Lung microvascular endothelial cell (primary cell): Measurements from ENCODE around the gene CSTB. TPM values are rescaled to one million over a fixed set of nuclear protein-coding genes. Genes with fewer than 3 reads are reported as not detected.
"Not testable (repeated sequence)": the region's sequence is repeated elsewhere in the genome, so short reads cannot be mapped to it uniquely, and the experiment has no call there.

Experiments used
- DNase-seq, 2 donors: peaks; one replicate each; pipeline versions ENCODE4 v3.0.0 to v3.0.0-alpha.2; 2010; ENCODE audit warnings: low read depth in 2 of 2
- total RNA-seq: library from RNA; depleted of rRNA; stranded (reverse); fragments of >200 nt; gene quantifications from 2 replicates; pipeline ENCODE4 v1.2.1, GENCODE V29; 2014

The CSTB gene, protein sequence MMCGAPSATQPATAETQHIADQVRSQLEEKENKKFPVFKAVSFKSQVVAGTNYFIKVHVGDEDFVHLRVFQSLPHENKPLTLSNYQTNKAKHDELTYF
- 13.1 and 23.0 TPM in 2 replicates for total RNA-seq

DNA sequence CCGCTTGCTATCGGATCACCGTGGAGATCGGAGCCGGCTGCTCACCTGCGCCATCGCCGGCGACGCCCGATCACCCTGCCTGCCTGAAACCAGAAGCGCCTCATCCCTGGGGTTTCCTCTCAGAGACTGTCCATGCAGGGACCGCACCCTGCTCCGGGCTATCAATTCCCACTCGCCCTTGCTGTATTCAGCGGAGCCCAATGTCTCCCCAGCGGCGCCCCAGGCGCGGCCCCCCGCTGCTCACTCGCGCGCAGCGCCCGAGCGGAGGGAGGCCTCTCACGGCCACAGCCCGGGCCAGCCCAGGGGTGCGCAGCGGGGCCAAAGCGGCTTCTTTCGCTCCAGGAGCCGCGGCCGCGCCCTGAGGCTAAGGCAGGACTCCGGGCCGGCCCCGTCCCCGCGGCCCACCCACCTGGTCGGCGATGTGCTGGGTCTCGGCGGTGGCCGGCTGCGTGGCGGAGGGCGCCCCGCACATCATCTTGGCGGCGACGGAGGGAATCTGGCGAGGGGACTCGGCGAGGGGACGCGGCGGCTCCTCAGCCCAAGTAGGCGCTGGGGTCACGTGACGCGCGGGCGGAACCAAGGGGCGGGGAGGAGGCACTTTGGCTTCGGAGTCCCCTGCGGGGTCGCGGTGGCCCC is at the start of gene CSTB:
Gene CSTB, minus strand, starts transcription at position 514 of the 636 bp plus-strand sequence. Its CDS starts 39 bp downstream, at position 475.
- peak; percentile 73 to 75 for DNase-seq

DNA sequence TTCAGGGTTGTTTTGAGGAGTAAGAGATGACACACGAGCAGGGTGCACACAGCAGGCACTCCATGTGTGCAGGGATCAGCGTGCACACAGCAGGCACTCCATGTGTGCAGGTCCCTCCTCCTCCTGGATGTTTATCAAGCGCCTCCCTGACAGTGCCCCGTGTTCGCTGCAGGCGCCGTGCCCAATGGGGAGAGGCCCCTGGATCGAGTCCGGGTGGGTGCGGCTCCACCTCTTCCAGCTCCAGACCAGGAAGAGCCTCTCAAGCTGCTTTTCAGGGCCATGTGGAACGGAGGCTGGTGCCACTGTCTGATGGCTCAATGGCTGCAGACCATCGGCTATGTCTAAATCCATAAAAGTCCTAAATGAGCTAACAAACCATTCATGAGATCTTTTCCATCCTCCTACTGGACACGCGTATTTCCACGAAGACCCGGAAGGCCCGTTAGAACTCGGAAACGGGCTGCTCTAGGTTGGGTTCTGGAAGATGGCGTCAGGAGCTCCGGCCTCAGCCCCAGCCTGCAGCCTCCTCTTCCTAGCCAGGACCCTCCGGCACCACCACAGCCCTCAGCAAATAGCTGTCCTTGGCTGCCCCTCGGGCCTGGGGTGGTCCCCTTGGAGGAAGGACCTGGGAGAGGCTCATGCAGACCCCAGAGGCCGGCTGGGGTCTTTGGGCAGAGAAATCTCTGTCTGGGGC is 49.3 kb upstream of the CSTB start:
- no peak for DNase-seq

DNA sequence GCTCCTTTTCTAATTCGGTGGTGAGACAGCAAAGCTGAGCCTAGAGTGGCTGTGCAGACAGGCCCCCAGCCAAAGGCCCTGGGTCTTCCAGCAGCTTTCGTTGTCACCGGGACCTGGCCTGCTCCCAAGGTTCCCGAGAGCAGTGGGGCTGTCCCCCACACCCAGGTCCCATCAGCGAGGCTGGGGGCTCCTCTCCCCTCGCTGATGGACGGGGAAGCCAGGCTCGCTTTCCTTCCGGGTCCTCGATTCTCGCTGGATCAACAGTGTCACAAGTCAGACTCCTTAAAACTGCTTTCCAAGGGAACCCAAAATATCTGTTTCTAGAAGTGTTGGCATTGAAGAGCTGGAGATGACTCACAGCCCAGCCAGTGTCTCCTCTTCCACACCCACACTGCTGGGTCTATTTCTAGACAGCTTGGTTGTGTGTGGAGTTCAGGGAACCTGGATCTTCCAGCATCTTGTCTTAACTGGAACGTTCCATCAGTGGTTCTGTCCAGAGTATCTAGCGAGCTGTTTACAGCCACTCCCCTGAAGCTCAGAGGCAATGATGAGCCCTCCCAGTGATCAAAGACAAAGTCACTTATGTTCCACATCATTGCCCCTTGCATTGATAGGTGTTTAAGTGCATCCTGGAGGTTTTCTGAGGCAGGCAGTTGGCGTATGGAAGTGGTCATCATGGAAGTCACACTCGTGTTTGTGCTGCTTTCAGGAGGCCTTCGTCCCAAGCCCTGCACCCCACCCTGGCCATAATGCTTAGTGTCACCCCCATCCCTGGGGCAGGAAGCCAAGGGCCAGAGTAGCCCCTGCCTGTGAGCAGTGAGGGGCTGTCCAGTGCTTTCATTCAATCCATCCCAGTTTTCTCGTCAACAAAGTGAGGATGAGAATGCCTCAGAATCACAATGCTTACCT is 48.5 kb upstream of the CSTB start:
- no peak for DNase-seq

DNA sequence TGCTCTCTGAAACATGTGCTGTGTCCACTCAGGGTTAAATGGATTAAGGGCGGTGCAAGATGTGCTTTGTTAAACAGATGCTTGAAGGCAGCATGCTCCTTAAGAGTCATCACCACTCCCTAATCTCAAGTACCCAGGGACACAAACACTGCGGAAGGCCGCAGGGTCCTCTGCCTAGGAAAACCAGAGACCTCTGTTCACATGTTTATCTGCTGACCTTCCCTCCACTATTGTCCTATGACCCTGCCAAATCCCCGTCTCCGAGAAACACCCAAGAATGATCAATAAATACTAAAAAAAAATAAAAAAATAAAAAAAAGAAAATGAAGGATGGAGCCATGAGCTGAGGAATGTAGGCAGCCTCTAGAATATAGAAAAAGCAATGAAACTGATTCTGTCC is 46.6 kb upstream of the CSTB start:
- DNase-seq: not testable (repeated sequence)

DNA sequence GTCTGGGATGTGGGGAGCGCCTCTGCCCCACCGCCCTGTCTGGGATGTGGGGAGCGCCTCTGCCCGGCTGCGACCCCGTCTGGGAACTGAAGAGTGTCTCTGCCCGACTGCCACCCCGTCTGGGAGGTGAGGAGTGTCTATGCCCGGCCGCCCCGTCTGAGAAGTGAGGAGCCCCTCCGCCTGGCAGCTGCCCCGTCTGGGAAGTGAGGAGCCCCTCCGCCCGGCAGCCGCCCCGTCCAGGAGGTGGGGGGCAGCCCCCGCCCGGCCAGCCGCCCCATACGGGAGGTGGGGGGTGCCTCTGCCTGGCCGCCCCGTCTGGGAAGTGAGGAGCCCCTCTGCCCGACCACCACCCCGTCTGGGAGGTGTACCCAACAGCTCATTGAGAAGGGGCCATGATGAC is 46.1 kb upstream of the CSTB start:
- not testable (repeated sequence) for DNase-seq

DNA sequence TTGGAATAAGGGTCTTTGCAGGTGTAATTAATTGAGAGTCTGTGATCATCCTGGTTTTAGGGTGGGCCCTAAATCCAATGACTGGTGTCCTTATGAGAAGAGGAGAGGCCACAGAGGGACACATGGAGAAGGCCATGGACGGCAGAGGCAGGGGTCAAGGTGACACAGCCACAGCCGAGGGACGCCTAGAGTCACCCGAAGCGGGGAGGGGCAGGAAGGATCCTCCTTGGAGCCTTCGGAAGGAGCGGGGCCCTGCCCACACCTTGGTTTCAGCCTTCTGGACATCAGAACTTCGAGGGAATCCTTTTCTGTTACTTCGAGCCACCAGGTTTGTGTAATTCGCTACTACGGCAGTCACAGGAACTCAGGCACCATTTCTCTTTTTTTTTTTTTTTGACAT is 44.4 kb upstream of the CSTB start:
- no peak for DNase-seq

DNA sequence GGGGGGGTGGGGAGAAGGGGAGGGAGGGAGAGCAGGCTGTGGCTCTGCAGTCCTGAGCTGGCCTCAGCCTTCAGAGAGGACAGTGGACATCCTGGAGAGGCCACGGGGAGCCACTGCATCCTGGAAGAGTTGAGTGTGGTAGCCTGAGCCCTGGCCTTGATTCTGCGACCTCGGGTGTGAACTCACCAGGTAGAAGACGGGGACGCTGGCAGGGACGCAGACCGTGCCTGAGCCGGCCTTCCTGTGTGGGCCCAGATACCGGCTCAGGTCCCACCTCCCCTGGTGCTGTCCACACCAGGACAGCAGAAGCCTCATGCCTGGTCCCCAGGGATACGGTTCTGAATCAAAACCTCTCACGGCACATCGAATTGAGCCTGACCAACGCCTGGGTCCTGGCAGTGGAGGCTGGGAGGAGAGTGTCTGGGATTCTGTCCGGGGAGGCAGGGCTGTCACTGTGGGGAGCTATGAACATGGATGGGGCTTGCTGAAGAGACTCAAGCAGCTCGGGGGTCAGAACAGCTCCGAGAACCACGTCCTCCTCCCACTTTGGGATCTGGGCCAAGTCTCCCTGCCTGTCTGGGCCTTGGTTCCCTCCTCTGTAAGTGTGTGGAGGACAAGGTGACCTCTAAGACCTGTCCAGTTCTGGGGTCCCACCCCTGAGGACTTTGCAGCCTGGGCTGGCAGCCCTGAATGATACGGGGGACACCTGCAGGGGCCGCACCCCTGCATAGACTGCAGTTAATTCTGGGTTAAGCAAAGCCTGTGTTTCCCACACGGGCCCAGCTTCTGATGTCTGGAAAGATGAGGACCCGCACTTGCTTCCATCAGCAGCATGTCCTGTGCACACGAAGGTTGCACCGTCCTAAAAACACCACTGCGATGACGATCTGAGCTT is 43.6 kb upstream of the CSTB start:
- DNase-seq: no peak

DNA sequence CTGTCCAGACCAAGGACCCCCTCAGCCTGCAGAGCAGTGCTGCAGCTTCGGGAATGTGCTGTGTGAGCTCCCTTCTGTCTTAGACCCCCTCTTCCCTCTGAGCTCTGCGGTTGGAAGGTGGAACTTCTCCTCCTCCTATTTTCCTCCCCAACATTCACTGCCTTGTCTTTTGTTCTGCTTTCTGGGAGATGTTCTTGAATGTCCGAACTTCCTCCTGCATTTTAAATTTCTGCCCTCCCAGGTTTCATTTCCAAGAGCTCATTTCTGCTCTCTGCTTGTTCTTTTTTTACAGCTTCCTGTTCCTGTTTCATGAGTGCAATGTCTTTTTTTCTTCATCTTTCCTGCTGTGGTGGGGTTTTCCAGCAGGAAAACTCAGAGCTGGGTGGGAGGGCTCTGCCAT is 42.6 kb upstream of the CSTB start:
- no peak for DNase-seq

DNA sequence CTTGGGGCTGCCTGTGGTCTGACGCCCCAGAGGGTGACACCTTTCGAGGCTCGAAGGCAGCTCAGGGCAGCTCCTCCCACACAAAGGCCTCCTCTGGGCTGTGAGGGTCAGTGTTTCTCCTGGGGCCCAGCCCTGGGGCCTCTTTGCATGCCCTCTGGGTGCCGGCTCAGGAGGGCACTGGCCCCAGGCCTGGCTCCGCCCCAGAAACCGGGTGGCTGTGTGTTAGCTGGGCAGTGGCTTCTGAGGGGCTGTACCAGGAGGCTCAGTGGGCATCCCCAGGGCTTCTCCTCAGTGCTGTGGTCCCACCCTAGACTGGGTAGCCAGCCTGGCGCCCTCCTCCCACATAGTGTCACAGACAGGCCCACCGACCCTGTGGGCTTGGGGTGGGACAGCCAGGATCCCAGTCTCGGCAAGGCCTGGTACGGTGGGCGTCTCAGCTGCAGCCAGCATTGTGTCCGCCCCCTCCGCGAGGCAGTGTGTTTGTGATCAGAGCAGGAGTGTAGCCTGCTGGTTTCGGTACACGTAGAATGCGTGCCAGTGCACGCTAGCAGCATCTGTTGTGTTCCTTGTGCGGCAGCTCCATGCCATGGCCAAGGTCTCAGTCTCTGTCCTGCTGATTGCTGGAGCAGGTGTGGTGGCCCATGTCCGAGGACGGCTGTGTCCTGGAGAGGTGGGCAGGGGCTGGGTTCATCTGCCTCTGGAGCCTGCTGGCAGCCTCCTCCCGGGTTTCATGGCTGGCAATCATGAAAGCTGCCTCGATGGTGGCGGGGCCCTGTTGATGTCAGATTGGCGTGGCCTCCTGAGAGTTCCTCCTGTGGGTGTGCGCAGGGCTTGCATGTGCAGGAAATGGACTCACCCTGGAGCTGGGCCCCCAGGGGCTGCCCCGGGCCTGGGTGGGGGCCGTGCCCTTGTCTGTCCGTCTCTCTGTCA is 41.3 kb upstream of the CSTB start:
- no peak for DNase-seq

DNA sequence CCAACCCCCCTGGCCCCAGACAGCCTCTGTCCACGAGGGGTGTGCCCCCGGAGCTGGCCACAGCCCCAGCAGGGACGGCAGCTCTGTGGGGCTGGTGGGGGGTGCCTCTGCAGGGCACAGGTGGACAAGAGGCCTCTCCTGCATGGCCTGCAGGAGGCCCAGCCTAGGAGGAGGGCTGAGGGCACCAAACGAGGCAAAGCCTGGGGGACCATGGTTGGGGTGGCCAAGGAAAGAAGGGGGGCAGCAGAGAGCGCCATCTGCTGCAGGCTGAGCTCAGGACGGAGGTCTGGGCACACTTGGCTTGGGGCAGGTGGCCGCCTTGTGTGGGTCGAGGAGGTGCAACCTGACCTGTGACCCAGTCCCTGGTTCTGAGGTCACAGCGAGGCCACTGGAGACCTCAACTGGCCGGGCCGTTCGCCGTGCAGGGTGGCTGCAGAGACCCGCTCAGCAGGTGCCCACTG is 40.5 kb upstream of the CSTB start:
- DNase-seq: no peak

DNA sequence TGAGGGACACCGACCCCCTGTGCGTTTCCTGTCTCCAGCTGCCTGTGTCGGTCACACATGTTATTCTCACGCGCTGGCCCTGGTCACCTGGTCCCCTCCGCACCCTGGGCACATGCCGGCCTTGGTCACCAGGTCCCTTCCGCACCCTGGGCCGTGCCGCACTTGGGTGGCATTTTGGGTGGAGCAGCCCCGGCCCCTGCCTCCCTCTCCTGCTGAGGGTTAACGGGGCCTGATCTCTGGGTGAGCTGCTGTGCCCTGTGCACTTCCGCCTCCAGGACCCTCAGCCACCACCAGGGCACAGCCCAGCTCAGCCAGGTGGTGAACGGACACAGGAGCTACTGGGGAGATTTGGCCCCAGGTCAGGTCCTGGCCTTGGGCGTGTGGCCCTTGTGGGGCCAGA is 39.9 kb upstream of the CSTB start:
- DNase-seq: no peak

DNA sequence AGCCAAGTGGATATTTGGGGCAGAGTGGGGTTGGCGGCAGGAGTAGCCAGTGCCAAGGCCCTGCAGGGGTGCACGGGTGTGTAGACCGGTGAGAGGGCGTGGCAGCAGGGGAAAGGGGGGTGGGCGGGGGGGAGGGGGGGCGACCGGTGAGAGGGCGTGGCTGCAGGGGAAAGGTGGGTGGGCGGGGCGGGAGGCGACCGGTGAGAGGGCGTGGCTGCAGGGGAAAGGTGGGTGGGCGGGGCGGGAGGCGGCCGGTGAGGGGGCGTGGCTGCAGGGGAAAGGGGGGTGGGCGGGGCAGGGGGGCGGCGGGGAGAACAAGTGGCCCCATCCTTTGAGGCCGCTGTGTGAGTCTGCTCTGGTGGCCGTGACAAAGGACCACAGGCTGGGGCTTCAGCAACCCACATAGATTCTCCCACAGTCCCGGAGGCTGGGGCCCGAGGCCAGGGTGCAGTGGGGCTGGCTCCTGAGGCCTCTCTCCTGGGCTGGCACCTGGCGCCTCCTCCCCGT is 39.1 kb upstream of the CSTB start:
- DNase-seq: no peak

DNA sequence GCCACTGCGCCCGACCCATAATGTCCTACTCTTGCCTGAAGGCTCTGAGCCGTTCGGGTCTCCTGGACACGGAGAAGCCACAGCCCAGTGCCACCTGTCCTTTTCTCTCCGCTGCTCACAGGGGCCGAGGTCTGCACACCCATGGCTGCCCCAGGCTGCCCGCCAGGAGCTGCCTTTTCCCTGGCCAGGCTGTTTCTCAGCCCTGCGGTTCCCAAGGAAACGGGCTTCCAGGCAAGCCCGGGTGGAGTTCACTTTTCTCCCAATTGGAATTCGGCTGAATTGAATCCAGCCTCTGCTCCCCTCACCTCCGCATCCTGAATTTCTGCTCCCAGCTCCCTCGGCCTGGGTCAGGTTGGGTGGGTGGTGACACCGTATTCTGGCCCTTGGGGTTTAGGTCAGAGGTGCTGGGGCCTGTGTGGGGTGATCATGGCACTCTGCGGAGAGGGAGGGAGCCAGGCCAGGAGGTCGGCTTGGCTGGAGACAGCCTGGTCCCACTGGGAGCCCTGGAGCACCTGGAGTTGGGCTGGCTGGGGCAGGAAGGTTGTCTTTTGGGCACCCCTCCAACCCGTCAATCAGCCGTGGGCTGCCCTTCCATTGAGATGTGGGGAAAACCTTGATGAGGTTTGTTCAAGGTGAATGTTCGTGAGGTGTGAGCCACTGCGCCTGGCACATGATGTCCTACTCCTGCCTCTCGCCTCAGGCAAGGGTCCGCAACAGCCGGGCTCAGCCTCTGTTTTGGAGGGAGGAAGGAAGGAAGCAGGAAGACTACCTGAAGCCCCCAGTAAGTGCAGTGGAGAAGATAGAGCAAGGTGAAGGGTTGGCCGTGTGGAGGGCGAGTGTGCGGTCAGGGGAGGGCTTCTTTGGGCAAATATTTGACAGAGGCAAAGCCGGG is 38.4 kb upstream of the CSTB start:
- peak in 1 of 2 donors; percentile 23 for DNase-seq

DNA sequence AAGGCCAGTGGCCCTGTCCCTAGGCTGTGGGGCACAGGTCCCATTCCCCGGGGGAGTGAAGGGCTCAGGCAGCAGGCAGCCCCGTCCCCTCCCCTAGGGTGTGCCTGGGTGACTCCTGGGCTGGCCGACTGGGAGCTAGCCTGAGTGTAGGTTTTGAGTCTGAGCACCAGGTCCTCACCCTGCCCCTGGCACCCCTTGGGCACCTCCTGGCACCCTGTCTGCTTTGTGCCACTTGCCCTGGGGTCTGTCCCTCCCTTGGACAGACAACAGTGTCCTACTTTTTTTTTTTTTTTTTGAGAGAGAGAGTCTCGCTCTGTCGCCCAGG is 37.5 kb upstream of the CSTB start:
- DNase-seq: no peak

DNA sequence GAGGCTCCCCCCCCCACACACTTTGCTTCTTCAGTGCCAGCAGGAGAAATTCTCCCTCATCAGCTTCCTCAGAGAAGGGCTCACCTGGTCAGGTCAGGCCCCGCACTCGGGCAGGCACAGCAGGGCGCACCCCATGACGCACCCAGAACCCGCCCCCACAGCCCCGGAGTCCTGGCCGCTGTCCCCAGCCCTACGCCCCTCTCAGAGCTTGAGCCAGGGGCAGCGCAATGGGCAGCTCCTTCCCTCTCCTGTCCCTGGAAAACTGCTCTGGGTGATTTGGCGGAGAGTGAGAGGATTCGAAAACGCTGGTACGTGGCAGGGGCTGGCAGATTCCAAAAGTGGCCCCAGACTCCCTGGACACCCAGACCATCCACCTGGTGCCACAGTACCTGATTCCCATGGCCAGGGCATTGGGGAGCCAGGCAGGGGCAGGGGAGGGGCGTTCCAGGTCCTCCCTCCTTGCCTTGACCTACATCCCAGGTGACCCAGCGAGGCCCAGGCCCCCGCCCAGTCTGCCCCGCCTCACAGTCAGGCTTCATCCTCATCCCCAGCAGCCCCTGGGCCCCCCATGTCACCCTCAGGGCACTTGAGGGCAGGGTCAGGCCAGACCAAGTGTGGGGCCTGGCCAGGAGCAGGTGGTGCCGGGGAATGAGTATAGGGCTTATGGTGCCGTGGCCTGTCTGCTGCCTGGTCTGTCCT is 37.0 kb upstream of the CSTB start:
- DNase-seq: no peak

DNA sequence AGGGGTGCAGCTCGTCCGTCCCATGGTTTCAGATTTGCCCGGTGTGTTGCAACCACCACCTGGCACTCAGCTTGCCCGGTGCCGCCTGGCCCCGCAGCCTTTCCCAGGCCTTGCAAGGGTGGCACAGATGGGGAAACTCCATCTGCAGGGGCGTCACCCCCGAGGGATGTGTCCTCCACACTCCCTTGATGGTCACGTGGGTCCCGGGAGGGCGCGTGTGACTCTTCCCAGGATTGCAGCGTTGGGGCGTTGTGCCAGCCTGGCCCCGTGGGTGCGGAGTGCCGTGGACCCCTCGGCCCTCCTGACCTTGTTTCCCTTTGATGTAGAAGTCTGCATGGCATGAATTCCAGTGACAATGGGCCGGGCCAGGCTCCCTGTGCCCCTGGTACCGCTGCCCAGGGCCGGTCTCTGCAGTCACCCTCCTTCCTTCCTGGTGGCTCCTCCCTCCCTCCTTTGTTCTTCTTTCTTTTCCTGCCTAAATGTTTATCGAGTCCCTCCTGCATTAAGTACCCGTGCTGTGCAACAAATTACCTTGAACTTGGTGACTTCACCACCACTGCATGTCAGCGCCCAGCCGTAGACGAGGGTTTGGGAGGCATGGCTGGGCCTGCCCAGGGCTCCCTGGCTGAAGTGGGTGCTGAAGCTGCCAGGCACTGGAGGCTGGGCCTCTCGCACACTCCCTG is 36.2 kb upstream of the CSTB start:
- peak in 1 of 2 donors; percentile 23 for DNase-seq
